CD4-positive, alpha-beta memory T cell (primary cell): ENCODE data around the gene GPC6. TPM values are rescaled to one million over a fixed set of nuclear protein-coding genes. Genes with fewer than 3 reads are reported as not detected.

Experiments used
- CTCF ChIA-PET: fragments of 350-600 bp; sonication (Branson Sonifier 250); formaldehyde crosslinking; loops from one replicate; lab custom pipeline; 2021; ENCODE audit warnings: inconsistent platforms; ENCODE audit not compliant: partially characterized antibody; lab: Charles Lee
- POLR2A ChIA-PET: fragments of 350-600 bp; sonication (Branson Sonifier 250); formaldehyde crosslinking; loops from one replicate; lab custom pipeline; 2021; ENCODE audit not compliant: partially characterized antibody; lab: Charles Lee
- DNase-seq, 5 donors: peaks; one replicate each; pipeline versions ENCODE4 v3.0.0 to v3.0.0-alpha.2; 2020 to 2022; ENCODE audit warnings: mixed read lengths in 1 of 5
- H3K27ac ChIP-seq: one replicate; pipeline ENCODE4 v1.7.0; 2013; ENCODE audit warnings: low read depth, low read length
- H3K27me3 ChIP-seq: 2 replicates; pipeline ENCODE4 v1.7.0; 2013; ENCODE audit warnings: mild to moderate bottlenecking, low read length, moderate library complexity; ENCODE audit not compliant: insufficient read depth
- H3K36me3 ChIP-seq: 2 replicates; pipeline ENCODE4 v1.7.0; 2013; ENCODE audit warnings: mild to moderate bottlenecking, low read length, moderate library complexity; ENCODE audit not compliant: insufficient read depth
- H3K4me1 ChIP-seq: 2 replicates; pipeline ENCODE4 v1.7.0; 2013; ENCODE audit warnings: mild to moderate bottlenecking, low read length, moderate library complexity; ENCODE audit not compliant: insufficient read depth
- H3K4me3 ChIP-seq, 2 donors: one replicate each; pipeline ENCODE4 v1.7.0; 2013; ENCODE audit warnings: low read length in 2 of 2, mild to moderate bottlenecking in 1 of 2
- H3K9me3 ChIP-seq, 2 donors: one replicate each; pipeline ENCODE4 v1.7.0; 2013; ENCODE audit warnings: low read length in 2 of 2, control low read depth in 1 of 2; ENCODE audit not compliant: control insufficient read depth in 1 of 2
- H3K27ac Mint-ChIP-seq, 7 donors: one replicate each; pipeline ENCODE4 v1.8.0; 2020 to 2021; ENCODE audit warnings: mixed read lengths in 7 of 7, mild to moderate bottlenecking in 6 of 7, inconsistent platforms in 3 of 7, moderate library complexity in 3 of 7
- H3K27me3 Mint-ChIP-seq, 2 donors: one replicate each; pipeline ENCODE4 v1.8.0; 2020 to 2021; ENCODE audit warnings: mixed read lengths in 2 of 2
- H3K36me3 Mint-ChIP-seq, 2 donors: one replicate each; pipeline ENCODE4 v1.8.0; 2020 to 2021; ENCODE audit warnings: mixed read lengths in 2 of 2, inconsistent platforms in 1 of 2, mild to moderate bottlenecking in 1 of 2
- H3K4me1 Mint-ChIP-seq, 4 donors: one replicate each; pipeline ENCODE4 v1.8.0; 2020 to 2021; ENCODE audit warnings: mixed read lengths in 4 of 4, mild to moderate bottlenecking in 1 of 4
- H3K4me3 Mint-ChIP-seq, 8 donors: one replicate each; pipeline ENCODE4 v1.8.0; 2020 to 2021; ENCODE audit warnings: mixed read lengths in 8 of 8, mild to moderate bottlenecking in 7 of 8, moderate library complexity in 6 of 8, inconsistent platforms in 3 of 8
- H3K9me3 Mint-ChIP-seq, 8 donors: one replicate each; pipeline ENCODE4 v1.8.0; 2020 to 2021; ENCODE audit warnings: mixed read lengths in 8 of 8, mild to moderate bottlenecking in 5 of 8, inconsistent platforms in 3 of 8, moderate library complexity in 1 of 8
- intact Hi-C: fragments of 100-400 bp; cut with micrococcal nuclease; formaldehyde crosslinking; loops from one replicate; pipeline ENCODE4 v1.15.1; 2023
- polyA plus RNA-seq, 2 donors: library from polyadenylated mRNA; unstranded; fragments of 300-500 nt; fragmentation: Illumina TruSeq; gene quantifications; one replicate each; pipeline ENCODE4 v1.2.3, GENCODE V29; 2021
- total RNA-seq, 2 experiments: library from RNA; stranded (reverse); gene quantifications; one replicate each; pipeline ENCODE4 v1.2.3, GENCODE V29; 2021

The GPC6 gene
- total and polyA plus RNA-seq, 4 experiments from 2014 or later: not detected

- no peak for DNase-seq
- CTCF ChIA-PET: no interaction called here
- Histone ChIP-seq H3K27ac (no peak overlapping the region), H3K4me1 (no peaks in the 10 kb centered on the region), H3K27me3 (no peaks in the 10 kb centered on the region), H3K36me3 (no peaks in the 10 kb centered on the region), H3K4me3 (no peak overlapping the region), H3K9me3 (no peaks in the 10 kb centered on the region)
- H3K4me3 Mint-ChIP-seq: no peak overlapping the region
- no peaks in the 10 kb centered on the region for H3K36me3 Mint-ChIP-seq
- POLR2A ChIA-PET: no interaction called here
- intact Hi-C loops: no loop called here
- no peaks in the 10 kb centered on the region for H3K4me1 Mint-ChIP-seq
- H3K27ac Mint-ChIP-seq: no peak overlapping the region
- H3K27me3 Mint-ChIP-seq: peaks cover 0 to 7% of the 10 kb centered on the region in 2 donors
- H3K9me3 Mint-ChIP-seq: peaks cover 0 to 3% (median 0%) of the 10 kb centered on the region in 8 donors
Observed at GRCh38 chr13:93967286-93967685, 740.7 kb downstream of the GPC6 start.

- no peaks in the 10 kb centered on the region for H3K36me3 Mint-ChIP-seq
- H3K36me3 ChIP-seq: no peaks in the 10 kb centered on the region
- H3K9me3 ChIP-seq: no peaks in the 10 kb centered on the region
- ChIA-PET CTCF (no interaction called here), POLR2A (no interaction called here)
- no peaks in the 10 kb centered on the region for H3K4me1 ChIP-seq
- H3K27ac ChIP-seq: no peak overlapping the region
- intact Hi-C loops: loop anchor here (10.0 kb wide), 1 partner anchor 370 kb away; no protein-coding TSS in a partner anchor
- H3K4me3 Mint-ChIP-seq: no peak overlapping the region
- H3K27ac Mint-ChIP-seq: no peak overlapping the region
- H3K9me3 Mint-ChIP-seq: peaks cover 0 to 3% (median 0%) of the 10 kb centered on the region in 8 donors
- no peak for DNase-seq
- no peaks in the 10 kb centered on the region for H3K4me1 Mint-ChIP-seq
- H3K4me3 ChIP-seq: no peak overlapping the region
- H3K27me3 ChIP-seq: no peaks in the 10 kb centered on the region
- H3K27me3 Mint-ChIP-seq: peaks cover 0 to 4% of the 10 kb centered on the region in 2 donors
Observed at GRCh38 chr13:93975242-93975641, 748.6 kb downstream of the GPC6 start.

GRCh38 chr13:93976528-93976927 lies 749.9 kb downstream of the GPC6 start:
- ChIA-PET CTCF (no interaction called here), POLR2A (no interaction called here)
- intact Hi-C loops: loop anchor here (10.0 kb wide), 1 partner anchor 368 kb away; no protein-coding TSS in a partner anchor

GRCh38 chr13:93977986-93978385 lies 751.4 kb downstream of the GPC6 start:
- Histone ChIP-seq H3K27me3 (no peaks in the 10 kb centered on the region), H3K4me3 (no peak overlapping the region), H3K9me3 (no peaks in the 10 kb centered on the region), H3K36me3 (no peaks in the 10 kb centered on the region), H3K4me1 (no peaks in the 10 kb centered on the region), H3K27ac (no peak overlapping the region)
- no peak for DNase-seq
- ChIA-PET POLR2A (no interaction called here), CTCF (no interaction called here)
- Mint-ChIP-seq H3K4me3 (no peak overlapping the region), H3K36me3 (no peaks in the 10 kb centered on the region), H3K27me3 (peaks cover 3 to 7% of the 10 kb centered on the region in 2 donors), H3K27ac (no peak overlapping the region), H3K9me3 (peaks cover 0 to 3% (median 0%) of the 10 kb centered on the region in 8 donors), H3K4me1 (no peaks in the 10 kb centered on the region)
- intact Hi-C loops: loop anchor here (10.0 kb wide), 1 partner anchor 367 kb away; no protein-coding TSS in a partner anchor

More at GRCh38 chr13:93976528-93976927, 749.9 kb downstream of the GPC6 start:
- no peak for DNase-seq
- Histone ChIP-seq H3K36me3 (no peaks in the 10 kb centered on the region), H3K27me3 (no peaks in the 10 kb centered on the region), H3K27ac (no peak overlapping the region), H3K4me3 (no peak overlapping the region), H3K9me3 (no peaks in the 10 kb centered on the region), H3K4me1 (no peaks in the 10 kb centered on the region)
- Mint-ChIP-seq H3K27ac (no peak overlapping the region), H3K4me3 (no peak overlapping the region), H3K4me1 (no peaks in the 10 kb centered on the region), H3K27me3 (peaks cover 0 to 5% of the 10 kb centered on the region in 2 donors), H3K36me3 (no peaks in the 10 kb centered on the region), H3K9me3 (peaks cover 0 to 3% (median 0%) of the 10 kb centered on the region in 8 donors)

- H3K27me3 ChIP-seq: no peaks in the 10 kb centered on the region
- H3K4me1 ChIP-seq: no peaks in the 10 kb centered on the region
- peaks cover 0 to 3% (median 0%) of the 10 kb centered on the region in 8 donors for H3K9me3 Mint-ChIP-seq
- no peak for DNase-seq
- intact Hi-C loops: no loop called here
- H3K27me3 Mint-ChIP-seq: peaks cover 3 to 7% of the 10 kb centered on the region in 2 donors
- no peak overlapping the region for H3K27ac ChIP-seq
- ChIA-PET POLR2A (no interaction called here), CTCF (no interaction called here)
- no peak overlapping the region for H3K4me3 ChIP-seq
- no peak overlapping the region for H3K4me3 Mint-ChIP-seq
- no peaks in the 10 kb centered on the region for H3K9me3 ChIP-seq
- no peaks in the 10 kb centered on the region for H3K36me3 Mint-ChIP-seq
- no peaks in the 10 kb centered on the region for H3K36me3 ChIP-seq
- H3K27ac Mint-ChIP-seq: no peak overlapping the region
- H3K4me1 Mint-ChIP-seq: no peaks in the 10 kb centered on the region
Observed at GRCh38 chr13:93981426-93981977, 754.9 kb downstream of the GPC6 start.

- Mint-ChIP-seq H3K27ac (no peak overlapping the region), H3K4me1 (no peaks in the 10 kb centered on the region), H3K27me3 (peaks cover 3 to 7% of the 10 kb centered on the region in 2 donors), H3K36me3 (no peaks in the 10 kb centered on the region), H3K4me3 (no peak overlapping the region), H3K9me3 (peaks cover 0 to 3% (median 0%) of the 10 kb centered on the region in 8 donors)
- ChIA-PET CTCF (no interaction called here), POLR2A (no interaction called here)
- no peaks in the 10 kb centered on the region for H3K27me3 ChIP-seq
- H3K9me3 ChIP-seq: no peaks in the 10 kb centered on the region
- H3K27ac ChIP-seq: no peak overlapping the region
- intact Hi-C loops: no loop called here
- no peaks in the 10 kb centered on the region for H3K36me3 ChIP-seq
- no peak overlapping the region for H3K4me3 ChIP-seq
- no peak for DNase-seq
- no peaks in the 10 kb centered on the region for H3K4me1 ChIP-seq
Observed at GRCh38 chr13:93982179-93982918, 755.7 kb downstream of the GPC6 start.

GRCh38 chr13:93984052-93984451 lies 757.4 kb downstream of the GPC6 start:
- CTCF ChIA-PET: interaction anchor here (1.0 kb wide), 2 partner anchors 9 to 161 kb away, joined by 3 read pairs; no protein-coding TSS in a partner anchor
- Histone ChIP-seq H3K4me3 (no peak overlapping the region), H3K9me3 (no peaks in the 10 kb centered on the region), H3K27me3 (no peaks in the 10 kb centered on the region), H3K36me3 (no peaks in the 10 kb centered on the region), H3K4me1 (no peaks in the 10 kb centered on the region), H3K27ac (no peak overlapping the region)
- intact Hi-C loops: no loop called here
- no peaks in the 10 kb centered on the region for H3K4me1 Mint-ChIP-seq
- H3K9me3 Mint-ChIP-seq: peaks cover 0 to 2% (median 0%) of the 10 kb centered on the region in 8 donors
- POLR2A ChIA-PET: interaction anchor here (1.1 kb wide), 1 partner anchor 299 kb away, joined by 3 read pairs; no protein-coding TSS in a partner anchor
- no peak for DNase-seq
- no peak overlapping the region for H3K27ac Mint-ChIP-seq
- no peak overlapping the region for H3K4me3 Mint-ChIP-seq
- H3K36me3 Mint-ChIP-seq: no peaks in the 10 kb centered on the region
- H3K27me3 Mint-ChIP-seq: peaks cover 3 to 7% of the 10 kb centered on the region in 2 donors
